Right lobe of liver (tissue), 6 donors: Measurements from ENCODE around the gene TRIM45. TPM values are rescaled to one million over a fixed set of nuclear protein-coding genes. Genes with fewer than 3 reads are reported as not detected.
A peak's percentile ranks its signal among the peaks of the same experiment; 100 is the strongest.
"Not testable (repeated sequence)": the region's sequence is repeated elsewhere in the genome, so short reads cannot be mapped to it uniquely, and the experiment has no call there.

Experiments used
- ATAC-seq, 4 donors: fragments of 200-7000 bp; cut with Tn5 transposase; one replicate each; pipeline ENCODE4 v1.9.1; 2020; ENCODE audit warnings: mild to moderate bottlenecking in 4 of 4, moderate library complexity in 4 of 4
- DNase-seq, 3 donors: peaks; one replicate each; pipeline ENCODE4 v3.0.0-alpha.2; 2020
- H3K27ac ChIP-seq, 3 donors: fragments of 200-600 bp; one replicate each; pipeline ENCODE4 v1.8.0; 2022
- H3K27me3 ChIP-seq, 2 donors: fragments of 200-600 bp; one replicate each; pipeline ENCODE4 v1.8.0; 2022
- H3K36me3 ChIP-seq, 4 donors: fragments of 200-600 bp; sonication (generic) in 1 of 4; one replicate each; pipeline versions ENCODE4 v1.5.1 to v1.8.0; 2017 to 2022; ENCODE audit warnings: control low read depth in 1 of 4
- H3K4me1 ChIP-seq, 4 donors: fragments of 200-600 bp; sonication (generic) in 1 of 4; one replicate each; pipeline versions ENCODE4 v1.5.1 to v1.8.0; 2017 to 2022; ENCODE audit warnings: control low read depth in 1 of 4
- H3K4me3 ChIP-seq, 3 donors: fragments of 200-600 bp; one replicate each; pipeline ENCODE4 v1.8.0; 2022
- H3K9me3 ChIP-seq, 4 donors: fragments of 200-600 bp; sonication (generic) in 1 of 4; one replicate each; pipeline versions ENCODE4 v1.5.1 to v1.8.0; 2017 to 2022; ENCODE audit warnings: control low read depth in 1 of 4
- POLR2A ChIP-seq: fragments of 450-650 bp; IDR thresholded peaks from one replicate; pipeline ENCODE4 v1.6.1; 2017; ENCODE audit warnings: antibody characterized with exemption, mild to moderate bottlenecking
- WGBS: methylation state at CpG from one replicate; pipeline ENCODE4 v1.1.6; 2018; ENCODE audit warnings: low coverage, low lambda C conversion rate; ENCODE audit not compliant: insufficient coverage; ENCODE audit errors: missing lambda C conversion rate; 5-methylcytosine and 5-hydroxymethylcytosine counted together
- intact Hi-C, 2 donors: fragments of 100-400 bp; cut with DNase I; formaldehyde crosslinking; loops; one replicate each; pipeline versions ENCODE4 v1.11.2 to v1.14.1; 2022
- total RNA-seq, 6 experiments: library from RNA; depleted of rRNA in 2 of 6; stranded (reverse); fragments of >200 nt in 2 of 6; fragmentation: NEBNext Ultra II Directional in 3 of 6; extraction: Animal tissue kit (Norgen Biotek cat#: 25700) in 3 of 6; gene quantifications; one replicate each; pipeline versions ENCODE4 v1.1.0 to v1.2.4, GENCODE V29; 2016 to 2023
- TF ChIP-seq, protein P1 (sequence below), 4 donors: fragments of 200-600 bp in 3 of 4; fragments of 450-650 bp in 1 of 4; IDR thresholded peaks; one replicate each; pipeline versions ENCODE4 v1.5.1 to v1.8.0; 2016 to 2022; ENCODE audit warnings: antibody characterized with exemption in 4 of 4, mild to moderate bottlenecking in 2 of 4
- donor health status: DM: no; HTN: yes; CAD: no.
- donor health status: DM: no; HTN: no; CAD: no.
- donor health status: DM: no; HTN: no; CAD: no.
- donor health status: DM: no; HTN: yes; CAD: no.
- donor health status: DM: no; HTN: yes; CAD: no.

The TRIM45 gene
- total RNA-seq, 6 experiments from 2014 or later, result 0.31 to 1.8 (median 0.51) TPM

DNA sequence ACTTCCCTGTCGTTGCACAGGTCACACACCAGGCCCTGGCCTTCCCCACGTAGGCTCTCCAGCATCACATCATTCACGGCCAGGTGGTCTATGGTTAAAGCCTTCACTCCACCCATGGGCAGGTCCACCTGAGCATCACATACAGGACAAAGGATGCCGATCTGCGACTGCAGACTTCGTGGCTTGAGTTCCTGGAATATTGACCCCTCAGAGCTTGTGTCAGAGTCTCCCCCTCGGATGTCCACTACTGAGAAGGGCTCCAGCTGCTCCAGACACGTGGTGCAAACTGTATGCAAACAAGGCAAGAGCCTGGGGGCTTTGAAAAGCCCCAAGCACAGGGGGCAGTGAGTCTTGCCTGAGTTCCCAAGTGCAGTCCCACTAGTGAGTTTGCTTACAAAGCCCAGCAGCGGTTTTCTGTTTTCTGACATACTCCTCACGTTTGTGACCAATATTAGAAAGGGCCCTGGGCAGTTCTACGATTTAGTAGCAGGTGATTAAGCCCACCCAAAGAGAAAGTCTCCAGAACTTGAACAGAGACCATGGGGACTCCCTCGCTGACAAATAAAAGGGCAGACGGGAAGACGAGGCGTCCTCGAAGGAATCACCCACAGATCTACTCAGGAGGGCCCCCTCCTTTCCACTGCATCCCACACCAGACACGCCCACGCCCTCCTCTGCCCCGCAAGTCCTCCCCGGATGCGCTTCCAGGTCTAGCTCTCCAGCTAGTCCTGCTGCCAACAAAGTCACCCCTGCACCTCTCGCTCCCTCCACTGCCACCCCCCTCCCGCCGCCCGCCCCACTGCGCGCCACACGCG is 568 bp downstream of the TRIM45 start:
- TF ChIP-seq, protein P1, sequence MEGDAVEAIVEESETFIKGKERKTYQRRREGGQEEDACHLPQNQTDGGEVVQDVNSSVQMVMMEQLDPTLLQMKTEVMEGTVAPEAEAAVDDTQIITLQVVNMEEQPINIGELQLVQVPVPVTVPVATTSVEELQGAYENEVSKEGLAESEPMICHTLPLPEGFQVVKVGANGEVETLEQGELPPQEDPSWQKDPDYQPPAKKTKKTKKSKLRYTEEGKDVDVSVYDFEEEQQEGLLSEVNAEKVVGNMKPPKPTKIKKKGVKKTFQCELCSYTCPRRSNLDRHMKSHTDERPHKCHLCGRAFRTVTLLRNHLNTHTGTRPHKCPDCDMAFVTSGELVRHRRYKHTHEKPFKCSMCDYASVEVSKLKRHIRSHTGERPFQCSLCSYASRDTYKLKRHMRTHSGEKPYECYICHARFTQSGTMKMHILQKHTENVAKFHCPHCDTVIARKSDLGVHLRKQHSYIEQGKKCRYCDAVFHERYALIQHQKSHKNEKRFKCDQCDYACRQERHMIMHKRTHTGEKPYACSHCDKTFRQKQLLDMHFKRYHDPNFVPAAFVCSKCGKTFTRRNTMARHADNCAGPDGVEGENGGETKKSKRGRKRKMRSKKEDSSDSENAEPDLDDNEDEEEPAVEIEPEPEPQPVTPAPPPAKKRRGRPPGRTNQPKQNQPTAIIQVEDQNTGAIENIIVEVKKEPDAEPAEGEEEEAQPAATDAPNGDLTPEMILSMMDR (IDR thresholded peaks at IDR 0.05), result no peak
- TF ChIP-seq POLR2A, result no peak
- WGBS, result 17% methylated on average over 21 of the region's 29 CpGs
- no peak for DNase-seq
- H3K4me3 ChIP-seq, result peak overlapping the region; percentile 67 to 77 (median 68)
- H3K4me1 ChIP-seq, result peaks cover 0 to 13% (median 7%) of the 10 kb centered on the region in 4 donors
- peak; percentile 18 to 36 (median 20) for ATAC-seq
- H3K27ac ChIP-seq, result peak overlapping the region in 2 of 3 donors; percentile 78 to 82
- H3K27me3 ChIP-seq, result no peaks in the 10 kb centered on the region
- H3K9me3 ChIP-seq, result no peaks in the 10 kb centered on the region
- intact Hi-C loops, result loop anchor here in 1 of 2 donors (10.0 kb wide), 1 partner anchor 46 kb away; no protein-coding TSS in a partner anchor
- no peaks in the 10 kb centered on the region for H3K36me3 ChIP-seq

DNA sequence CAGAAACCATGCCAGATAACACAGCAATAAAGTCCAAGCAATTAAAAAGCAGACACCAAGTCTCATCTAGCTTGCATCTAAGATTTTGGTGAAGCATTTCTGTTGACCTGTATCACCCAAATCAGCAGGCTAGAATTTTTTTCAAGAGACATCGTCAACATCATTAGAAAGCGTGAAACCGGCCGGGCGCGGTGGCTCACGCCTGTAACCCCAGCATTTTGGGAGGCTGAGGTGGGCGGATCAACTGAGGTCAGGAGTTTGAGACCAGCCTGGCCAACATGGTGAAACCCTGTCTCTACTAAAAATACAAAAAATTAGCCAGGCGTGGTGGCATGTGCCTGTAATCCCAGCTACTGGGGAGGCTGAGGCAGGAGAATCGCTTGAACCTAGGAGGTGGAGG is 2.4 kb downstream of the TRIM45 start:
- H3K36me3 ChIP-seq, H3K27ac ChIP-seq, intact Hi-C loops, DNase-seq, H3K4me3 ChIP-seq, H3K9me3 ChIP-seq, H3K27me3 ChIP-seq, ATAC-seq: not testable (repeated sequence)
- peaks cover 0 to 13% (median 7%) of the 10 kb centered on the region in 4 donors for H3K4me1 ChIP-seq
- WGBS, result 99% methylated on average over 10 of the region's 10 CpGs

DNA sequence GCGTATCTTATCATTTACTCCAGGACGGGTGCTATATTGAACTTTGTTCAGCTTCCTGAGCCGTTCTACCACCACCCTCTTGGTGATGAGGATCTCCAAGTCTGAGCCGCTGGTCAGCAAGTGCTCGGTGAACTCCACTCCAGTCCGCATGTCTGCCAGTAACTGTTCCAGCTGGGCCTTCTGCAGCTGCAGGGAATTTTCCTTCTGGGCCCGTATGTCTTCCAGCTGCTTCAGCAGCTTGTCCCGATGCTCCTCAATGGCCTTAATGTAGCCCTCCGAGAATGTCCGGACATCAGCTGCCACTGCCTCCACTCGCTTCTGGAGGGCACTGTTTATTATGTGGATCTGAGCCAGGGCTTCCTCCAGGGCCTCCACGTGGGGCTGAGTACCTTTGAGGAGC is 3.4 kb downstream of the TRIM45 start:
- H3K36me3 ChIP-seq, result no peaks in the 10 kb centered on the region
- peak overlapping the region in 1 of 3 donors; percentile 7 for H3K27ac ChIP-seq
- no peak for ATAC-seq
- intact Hi-C loops, result no loop called here
- 67% methylated on average over 8 of the region's 12 CpGs for WGBS
- no peaks in the 10 kb centered on the region for H3K27me3 ChIP-seq
- TF ChIP-seq, protein P1 (IDR thresholded peaks at IDR 0.05), result no peak
- TF ChIP-seq POLR2A, result no peak
- no peaks in the 10 kb centered on the region for H3K9me3 ChIP-seq
- no peak overlapping the region for H3K4me3 ChIP-seq
- H3K4me1 ChIP-seq, result peaks cover 0 to 13% (median 7%) of the 10 kb centered on the region in 4 donors
- DNase-seq, result no peak

DNA sequence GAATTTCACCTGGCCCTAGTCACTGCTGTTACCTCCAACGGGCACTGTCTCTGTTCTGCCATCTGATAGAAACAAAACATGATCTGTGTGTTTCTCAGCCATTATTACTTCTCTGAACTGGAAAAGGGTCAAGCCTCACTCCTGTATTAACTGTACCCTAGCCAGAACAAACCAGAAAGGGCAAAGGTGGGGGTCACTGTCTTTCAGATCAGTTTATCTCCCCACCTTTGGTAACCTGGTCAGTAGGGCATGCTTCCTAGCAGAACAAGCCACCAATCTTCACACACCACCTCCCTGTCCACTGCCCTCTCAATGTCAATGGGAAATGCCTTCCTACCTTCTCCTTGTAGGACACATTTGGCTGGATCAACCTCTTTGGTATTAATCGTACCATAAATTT is 3.9 kb downstream of the TRIM45 start:
- no peaks in the 10 kb centered on the region for H3K27me3 ChIP-seq
- DNase-seq (peak in 1 of 3 donors; percentile 58), ATAC-seq (peak; percentile 2 to 47 (median 24))
- intact Hi-C loops, result no loop called here
- TF ChIP-seq, protein P1 (IDR thresholded peaks at IDR 0.05), result no peak
- no peak for TF ChIP-seq POLR2A
- H3K36me3 ChIP-seq, result no peaks in the 10 kb centered on the region
- peak overlapping the region in 1 of 3 donors; percentile 22 for H3K27ac ChIP-seq
- no peaks in the 10 kb centered on the region for H3K9me3 ChIP-seq
- WGBS, result 54% methylated on average over 2 of the region's 2 CpGs
- peaks cover 0 to 13% (median 7%) of the 10 kb centered on the region in 4 donors for H3K4me1 ChIP-seq
- no peak overlapping the region for H3K4me3 ChIP-seq

DNA sequence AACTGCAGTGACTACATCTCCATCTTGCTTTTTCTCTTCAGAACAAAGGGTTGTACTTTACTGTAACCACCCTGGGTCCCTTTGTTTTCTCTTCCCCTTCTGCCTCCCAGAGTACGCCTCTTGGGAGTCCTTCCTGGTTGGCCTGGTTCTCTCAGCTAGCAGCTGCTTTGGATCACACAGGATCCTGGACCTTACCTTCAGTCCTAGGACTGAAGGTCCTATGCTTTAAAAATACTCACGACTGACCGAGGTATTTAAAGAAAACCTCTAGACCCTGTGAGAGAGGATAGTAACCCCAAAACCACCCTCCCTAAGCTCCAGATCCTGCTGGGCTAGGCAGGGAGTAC is 4.8 kb downstream of the TRIM45 start:
- DNase-seq (no peak), ATAC-seq (no peak)
- Histone ChIP-seq H3K27ac (no peak overlapping the region), H3K9me3 (no peaks in the 10 kb centered on the region), H3K4me3 (no peak overlapping the region), H3K4me1 (peaks cover 0 to 13% (median 7%) of the 10 kb centered on the region in 4 donors), H3K27me3 (no peaks in the 10 kb centered on the region), H3K36me3 (no peaks in the 10 kb centered on the region)
- WGBS, result 67% methylated on average over 1 of the region's 3 CpGs
- intact Hi-C loops, result no loop called here
- TF ChIP-seq POLR2A, result no peak
- TF ChIP-seq, protein P1 (IDR thresholded peaks at IDR 0.05), result no peak
